NCI-H2196 treated with DMSO at 0.1 percent for 48 hours (cell line): ENCODE measurements around the gene KIAA0319L.
A peak's percentile ranks its signal among the peaks of the same experiment; 100 is the strongest.

Experiments
- DNase-seq: peaks from one replicate; lab custom pipeline; 2025; ENCODE audit not compliant: unreplicated experiment; lab: John Stamatoyannopoulos, UW

KIAA0319L gene

GRCh38 chr1:35539073-35539823, 18.0 kb downstream of the KIAA0319L start:
- DNase-seq = no peak

- DNase-seq = no peak
Measured at GRCh38 chr1:35537806-35538205, 19.4 kb downstream of the KIAA0319L start.

- no peak for DNase-seq
Measured at GRCh38 chr1:35536556-35537162, 20.5 kb downstream of the KIAA0319L start.

GRCh38 chr1:35535243-35535642, 22.0 kb downstream of the KIAA0319L start:
- no peak for DNase-seq

- no peak for DNase-seq
Measured at GRCh38 chr1:35533586-35533985, 23.6 kb downstream of the KIAA0319L start.

GRCh38 chr1:35532497-35533223, 24.5 kb downstream of the KIAA0319L start:
- no peak for DNase-seq

- DNase-seq = no peak
Measured at GRCh38 chr1:35531368-35531767, 25.8 kb downstream of the KIAA0319L start.

- DNase-seq = no peak
Measured at GRCh38 chr1:35530946-35531345, 26.3 kb downstream of the KIAA0319L start.

- no peak for DNase-seq
Measured at GRCh38 chr1:35530168-35530567, 27.0 kb downstream of the KIAA0319L start.

GRCh38 chr1:35524106-35524505, 33.1 kb downstream of the KIAA0319L start:
- DNase-seq = no peak

GRCh38 chr1:35519432-35519831, 37.8 kb downstream of the KIAA0319L start:
- DNase-seq = no peak

GRCh38 chr1:35518183-35518582, 39.0 kb downstream of the KIAA0319L start:
- no peak for DNase-seq

GRCh38 chr1:35511305-35511704, 45.9 kb downstream of the KIAA0319L start:
- no peak for DNase-seq

GRCh38 chr1:35509558-35509957, 47.6 kb downstream of the KIAA0319L start:
- DNase-seq = no peak

- DNase-seq = no peak
Measured at GRCh38 chr1:35507947-35508346, 49.3 kb downstream of the KIAA0319L start.

- no peak for DNase-seq
Measured at GRCh38 chr1:35506960-35507912, 50.0 kb downstream of the KIAA0319L start.

- peak; percentile 83 for DNase-seq
Measured at GRCh38 chr1:35505911-35506798, 51.0 kb downstream of the KIAA0319L start.

GRCh38 chr1:35502242-35502641, 55.0 kb downstream of the KIAA0319L start:
- no peak for DNase-seq

GRCh38 chr1:35500439-35500838, 56.8 kb downstream of the KIAA0319L start:
- DNase-seq = no peak

- no peak for DNase-seq
Measured at GRCh38 chr1:35499652-35500176, 57.5 kb downstream of the KIAA0319L start.
